ENCODE measurements around the gene SRP68.

The SRP68 gene

GRCh38 chr17:76072148-76072858 lies at the start of gene SRP68:
SRP68 (minus strand) TSS chr17:76072517; CDS start chr17:76072491, 26 bp downstream.
- no peak for TF ChIP-seq CTCF (IDR thresholded peaks at IDR 0.05; ENCODE audit: insufficient read depth, low read depth, low read length, missing control alignments)
- peak within 1 kb of the TSS; percentile 91 for H3K4me3 ChIP-seq (ENCODE audit: low read length)
- peak; percentile 97 for DNase-seq (ENCODE audit: low read depth)

- H3K4me3 ChIP-seq (ENCODE audit: low read length): peak overlapping the region; percentile 21
- no peak for TF ChIP-seq CTCF (IDR thresholded peaks at IDR 0.05; ENCODE audit: insufficient read depth, low read depth, low read length, missing control alignments)
- no peak for DNase-seq (ENCODE audit: low read depth)
Measured at GRCh38 chr17:76121932-76122430, 49.7 kb upstream of the SRP68 start.

GRCh38 chr17:76120658-76121008 lies 48.3 kb upstream of the SRP68 start:
- no peak for TF ChIP-seq CTCF (IDR thresholded peaks at IDR 0.05; ENCODE audit: insufficient read depth, low read depth, low read length, missing control alignments)
- no peak for DNase-seq (ENCODE audit: low read depth)
- H3K4me3 ChIP-seq (ENCODE audit: low read length): no peak overlapping the region

GRCh38 chr17:76119409-76120371 lies 47.4 kb upstream of the SRP68 start:
- no peak for DNase-seq (ENCODE audit: low read depth)
- no peak for TF ChIP-seq CTCF (IDR thresholded peaks at IDR 0.05; ENCODE audit: insufficient read depth, low read depth, low read length, missing control alignments)
- H3K4me3 ChIP-seq (ENCODE audit: low read length): no peak overlapping the region

GRCh38 chr17:76115138-76115754 lies 42.9 kb upstream of the SRP68 start:
- DNase-seq (ENCODE audit: low read depth): no peak
- TF ChIP-seq CTCF (IDR thresholded peaks at IDR 0.05; ENCODE audit: insufficient read depth, low read depth, low read length, missing control alignments): no peak
- no peak overlapping the region for H3K4me3 ChIP-seq (ENCODE audit: low read length)

GRCh38 chr17:76111956-76112355 lies 39.6 kb upstream of the SRP68 start:
- H3K4me3 ChIP-seq (ENCODE audit: low read length): no peak overlapping the region
- no peak for TF ChIP-seq CTCF (IDR thresholded peaks at IDR 0.05; ENCODE audit: insufficient read depth, low read depth, low read length, missing control alignments)
- no peak for DNase-seq (ENCODE audit: low read depth)

All from epithelial cell of esophagus (primary cell).